Stimulated activated naive CD4-positive, alpha-beta T cell (primary cell): ENCODE measurements around the gene ANP32A.
A peak's percentile ranks its signal among the peaks of the same experiment; 100 is the strongest.

Source experiments
- DNase-seq, 6 experiments: peaks; one replicate each; lab custom pipeline; 2025; lab: John Stamatoyannopoulos, UW

Gene ANP32A

GRCh38 chr15:68743256-68743655 lies 77.4 kb downstream of the ANP32A start:
- no peak for DNase-seq

- no peak for DNase-seq
Measured at GRCh38 chr15:68739390-68740080, 81.2 kb downstream of the ANP32A start.

- DNase-seq, result no peak
Measured at GRCh38 chr15:68735610-68736009, 85.1 kb downstream of the ANP32A start.

- no peak for DNase-seq
Measured at GRCh38 chr15:68734881-68735280, 85.8 kb downstream of the ANP32A start.

DNA sequence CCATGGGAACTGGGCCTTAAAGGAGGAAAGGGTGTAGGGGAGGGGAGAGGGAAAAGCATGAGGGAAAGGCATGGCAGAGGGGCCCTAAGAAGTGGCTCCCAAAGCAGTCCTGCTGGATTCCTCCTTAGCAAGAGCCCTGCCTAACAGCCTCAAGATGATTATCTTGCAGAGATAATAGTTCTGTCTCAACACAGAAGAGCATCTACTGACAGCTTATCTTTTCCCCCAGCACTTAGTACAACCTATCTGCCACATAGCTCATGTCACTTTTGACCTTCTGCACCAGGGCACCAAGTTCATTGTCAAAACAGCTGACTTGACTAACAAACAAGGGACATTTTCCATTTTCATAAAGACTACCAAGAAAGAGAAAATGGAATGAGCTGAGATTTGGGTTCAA lies 86.3 kb downstream of the ANP32A start:
- no peak for DNase-seq

DNA sequence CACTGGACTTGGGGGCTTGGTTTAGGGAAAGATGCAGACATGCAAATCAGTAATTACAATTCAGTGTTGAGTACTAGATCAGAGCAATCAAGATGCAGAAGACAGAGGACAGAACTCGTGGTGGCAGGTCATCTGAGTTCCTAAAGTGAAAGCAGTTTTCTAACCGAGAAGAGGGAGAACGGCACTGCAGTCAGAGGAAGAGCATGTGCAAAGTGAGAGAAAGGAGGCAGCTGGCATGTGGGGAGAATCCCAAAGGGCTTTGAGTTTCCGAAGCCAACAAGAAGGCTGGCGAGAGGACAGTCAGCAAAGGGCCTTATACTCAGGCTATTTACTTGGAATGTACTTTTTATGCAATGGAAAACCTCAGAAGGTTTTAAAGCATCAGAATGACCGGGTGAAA lies 87.0 kb downstream of the ANP32A start:
- no peak for DNase-seq

DNA sequence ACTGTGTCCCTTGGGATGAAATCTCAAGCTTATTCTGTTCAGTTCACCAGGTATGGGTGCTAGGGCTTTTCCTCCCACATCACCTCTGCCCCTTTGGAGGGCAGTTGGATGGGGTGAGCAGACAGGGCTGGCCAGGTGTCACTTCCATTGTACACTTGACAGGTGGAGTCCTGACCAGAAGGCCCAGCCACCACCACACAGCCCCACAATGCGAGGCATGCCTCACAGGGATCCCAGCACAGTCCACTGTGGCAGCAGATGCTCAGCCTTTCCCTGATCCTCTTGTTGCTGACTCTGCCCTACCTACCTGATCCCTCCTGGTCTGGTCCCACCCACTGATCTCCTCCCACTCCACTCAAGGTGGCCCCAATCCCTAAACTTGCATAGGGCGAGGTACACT lies 88.2 kb downstream of the ANP32A start:
- DNase-seq, result no peak

DNA sequence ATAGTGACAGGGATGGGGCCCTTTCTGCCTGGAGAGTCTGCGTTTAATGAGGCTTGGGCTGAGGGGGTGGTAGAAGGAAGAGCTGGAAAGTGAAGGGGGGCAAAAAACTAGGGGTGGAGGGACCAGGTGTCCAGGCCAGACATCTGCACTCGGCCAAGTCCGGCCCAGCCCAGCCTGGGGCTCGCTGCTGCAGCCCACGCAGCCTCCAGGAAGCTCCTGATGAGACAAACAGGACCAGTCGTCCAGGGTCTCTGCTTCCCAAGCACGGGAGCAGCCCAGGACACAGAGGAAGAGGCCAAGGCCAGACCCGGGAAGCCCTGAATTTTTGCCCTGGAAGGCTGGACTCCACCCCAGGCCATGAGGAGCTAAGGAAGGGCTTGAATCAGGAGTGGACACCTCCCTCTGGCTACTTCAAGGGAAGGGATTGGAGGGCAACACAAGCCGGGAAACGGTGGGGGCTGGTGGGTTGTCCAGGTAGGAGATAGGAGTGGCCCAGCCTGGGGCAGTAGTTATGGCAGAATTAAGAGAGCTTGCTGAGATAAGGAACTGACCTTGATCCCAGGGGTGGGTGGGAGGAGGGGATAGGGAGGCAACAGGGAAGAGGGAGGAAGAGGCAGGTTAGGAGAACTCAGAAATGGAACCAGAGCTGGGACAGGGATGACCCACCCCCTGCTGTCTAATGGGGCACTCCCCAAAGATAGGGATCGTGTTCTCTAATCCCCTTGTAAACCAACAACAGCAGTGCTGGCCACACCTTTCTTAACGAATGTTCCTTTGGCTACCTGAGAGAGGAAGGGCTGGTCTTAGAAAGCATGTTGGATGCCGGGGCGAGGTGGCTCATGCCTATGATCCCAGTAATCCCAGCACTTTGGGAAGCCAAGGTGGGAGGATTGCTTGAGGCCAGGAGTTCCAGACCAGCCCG lies 89.5 kb downstream of the ANP32A start:
- DNase-seq, result no peak

- peak in 3 of 6 experiments; percentile 2 to 16 (median 12) for DNase-seq
Measured at GRCh38 chr15:68730471-68730919, 90.2 kb downstream of the ANP32A start.

DNA sequence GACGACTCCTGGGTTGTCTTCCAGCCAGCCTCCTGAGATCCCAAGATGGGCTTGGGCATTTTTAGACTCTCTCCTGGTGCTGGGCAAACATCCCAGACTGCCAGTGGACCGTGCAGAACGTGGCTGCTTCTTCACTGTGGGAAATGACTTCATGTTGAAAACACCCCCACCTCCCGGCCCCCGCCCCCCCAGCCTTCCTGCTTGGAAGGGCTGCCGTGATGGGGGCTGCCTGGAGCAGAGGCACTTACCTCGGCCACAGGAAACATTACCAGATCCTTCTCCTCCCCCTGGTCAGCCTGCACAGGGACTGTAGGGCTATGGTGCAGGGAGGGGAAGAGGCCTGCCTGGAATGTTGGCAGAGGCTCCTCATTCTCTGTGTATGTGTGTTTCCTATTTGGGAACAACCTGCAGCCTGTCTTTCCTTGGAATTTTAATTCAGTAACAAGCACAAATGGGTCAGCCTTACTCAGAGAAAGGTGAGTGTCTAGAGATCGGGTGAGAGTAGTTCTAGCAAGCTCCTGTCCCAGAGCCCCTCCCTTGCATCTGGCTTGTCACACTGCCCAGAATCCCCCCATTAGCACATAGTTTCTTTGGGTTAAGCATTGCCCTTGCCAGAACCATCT lies 90.8 kb downstream of the ANP32A start:
- DNase-seq, result no peak
